DMS53 treated with DMSO at 0.1 percent for 48 hours (cell line): ENCODE data around the gene SCO2.
"Not testable (repeated sequence)": the region's sequence is repeated elsewhere in the genome, so short reads cannot be mapped to it uniquely, and the experiment has no call there.

Experiments
- DNase-seq: peaks from one replicate; lab custom pipeline; 2025; ENCODE audit not compliant: unreplicated experiment; lab: John Stamatoyannopoulos, UW

The SCO2 gene

GRCh38 chr22:50522208-50522805 is 3.1 kb downstream of the SCO2 start:
- no peak for DNase-seq

- DNase-seq, result no peak
Observed at GRCh38 chr22:50521710-50522109, 3.7 kb downstream of the SCO2 start.

GRCh38 chr22:50520826-50521453 is 4.5 kb downstream of the SCO2 start:
- no peak for DNase-seq

DNA sequence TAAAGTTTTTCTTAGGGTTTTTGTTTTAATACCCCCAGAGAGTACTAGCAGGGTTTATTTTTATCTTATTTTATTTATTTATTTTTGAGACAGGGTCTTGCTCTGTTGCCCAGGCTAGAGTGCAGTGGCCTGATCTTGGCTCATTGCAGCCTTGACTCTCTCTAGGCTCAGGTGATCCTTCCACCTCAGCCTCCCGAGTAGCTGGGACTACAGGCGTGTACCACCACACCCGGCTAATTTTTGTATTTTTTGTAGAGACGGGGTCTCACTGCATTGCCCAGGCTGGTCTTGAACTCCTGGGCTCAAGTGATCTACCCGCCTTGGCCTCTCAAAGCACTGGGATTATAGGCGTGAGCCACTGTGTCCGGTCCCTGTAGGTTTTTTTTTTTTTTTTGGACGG is 5.2 kb downstream of the SCO2 start:
- not testable (repeated sequence) for DNase-seq

DNA sequence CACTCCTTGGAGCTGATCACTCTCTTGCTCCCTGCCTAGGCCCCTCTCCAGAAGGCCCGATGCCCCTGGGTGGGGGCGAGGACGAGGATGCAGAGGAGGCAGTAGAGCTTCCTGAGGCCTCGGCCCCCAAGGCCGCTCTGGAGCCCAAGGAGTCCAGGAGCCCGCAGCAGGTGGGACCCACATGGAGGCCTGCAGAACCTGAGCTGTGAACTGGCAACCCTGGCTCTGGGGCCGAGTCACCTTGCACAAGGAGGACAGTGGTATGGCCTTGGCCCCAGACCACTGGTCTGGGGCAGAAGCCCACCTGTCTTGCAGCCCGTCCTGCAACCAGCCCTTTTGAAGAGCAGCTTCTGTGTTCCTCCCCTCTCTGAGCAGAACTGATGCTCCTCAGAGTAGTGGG is 6.2 kb downstream of the SCO2 start:
- no peak for DNase-seq

DNA sequence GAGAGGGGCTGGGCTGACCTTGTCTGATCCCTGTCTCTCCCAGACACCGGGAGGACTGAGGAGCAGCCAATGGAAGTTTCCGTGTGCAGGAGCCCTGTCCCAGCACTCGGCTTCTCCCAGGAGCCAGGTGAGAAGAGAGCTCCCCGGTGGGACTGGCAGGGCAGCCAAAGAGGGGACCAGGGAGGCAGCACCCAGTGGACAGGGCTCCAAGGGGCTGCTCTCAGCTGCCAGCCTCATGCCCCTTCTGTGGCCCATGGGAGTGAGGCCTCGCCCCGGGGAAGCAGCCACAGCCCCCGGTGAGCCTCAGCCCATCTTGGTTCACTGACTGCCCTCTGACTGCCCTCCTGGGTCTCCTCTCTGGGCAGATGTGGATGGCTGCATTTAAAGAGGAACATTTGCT is 6.8 kb downstream of the SCO2 start:
- DNase-seq, result no peak

DNA sequence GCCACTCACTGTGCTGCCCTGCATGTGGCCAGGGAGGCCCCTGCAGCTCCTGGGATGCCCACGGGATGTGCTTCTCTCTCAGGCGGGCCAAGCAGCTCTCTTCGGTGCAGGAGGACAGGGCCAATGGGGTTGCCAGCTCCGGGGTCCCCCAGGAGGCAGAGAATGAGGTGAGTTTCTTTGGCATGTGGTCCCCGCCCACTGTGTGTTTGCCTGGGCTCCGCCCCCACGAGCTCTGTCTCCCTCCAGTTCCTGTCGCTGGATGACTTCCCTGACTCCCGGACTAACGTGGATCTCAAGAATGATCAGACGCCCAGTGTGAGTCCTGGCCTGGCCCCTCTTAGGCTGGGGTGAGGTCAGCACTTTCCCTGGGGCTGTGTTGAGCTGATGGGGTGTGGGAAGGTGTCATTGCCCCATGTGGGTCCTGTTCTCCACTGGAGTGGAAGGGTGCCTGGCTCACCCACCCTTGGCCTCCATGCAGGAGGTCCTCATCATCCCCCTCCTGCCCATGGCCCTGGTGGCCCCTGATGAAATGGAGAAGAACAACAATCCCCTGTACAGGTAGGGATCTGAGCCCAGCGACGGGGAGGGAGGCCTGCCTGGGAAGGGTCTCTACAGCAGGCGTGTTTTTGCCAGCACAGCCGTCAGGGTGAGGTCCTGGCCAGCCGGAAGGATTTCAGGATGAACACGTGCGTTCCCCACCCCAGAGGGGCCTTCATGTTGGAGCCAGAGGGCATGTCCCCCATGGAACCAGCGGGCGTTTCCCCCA is 7.7 kb downstream of the SCO2 start:
- no peak for DNase-seq

GRCh38 chr22:50516891-50517290 is 8.5 kb downstream of the SCO2 start:
- no peak for DNase-seq

GRCh38 chr22:50516068-50516467 is 9.3 kb downstream of the SCO2 start:
- no peak for DNase-seq

- DNase-seq, result no peak
Observed at GRCh38 chr22:50513175-50513574, 12.2 kb downstream of the SCO2 start.

- no peak for DNase-seq
Observed at GRCh38 chr22:50508897-50509296, 16.5 kb downstream of the SCO2 start.

- DNase-seq, result peak; percentile 80
Observed at GRCh38 chr22:50507991-50508884, 17.2 kb downstream of the SCO2 start, which contains the start of gene NCAPH2. TSS of gene NCAPH2 (plus strand) at chr22:50508224. CDS start at chr22:50508338, 114 bp downstream.

DNA sequence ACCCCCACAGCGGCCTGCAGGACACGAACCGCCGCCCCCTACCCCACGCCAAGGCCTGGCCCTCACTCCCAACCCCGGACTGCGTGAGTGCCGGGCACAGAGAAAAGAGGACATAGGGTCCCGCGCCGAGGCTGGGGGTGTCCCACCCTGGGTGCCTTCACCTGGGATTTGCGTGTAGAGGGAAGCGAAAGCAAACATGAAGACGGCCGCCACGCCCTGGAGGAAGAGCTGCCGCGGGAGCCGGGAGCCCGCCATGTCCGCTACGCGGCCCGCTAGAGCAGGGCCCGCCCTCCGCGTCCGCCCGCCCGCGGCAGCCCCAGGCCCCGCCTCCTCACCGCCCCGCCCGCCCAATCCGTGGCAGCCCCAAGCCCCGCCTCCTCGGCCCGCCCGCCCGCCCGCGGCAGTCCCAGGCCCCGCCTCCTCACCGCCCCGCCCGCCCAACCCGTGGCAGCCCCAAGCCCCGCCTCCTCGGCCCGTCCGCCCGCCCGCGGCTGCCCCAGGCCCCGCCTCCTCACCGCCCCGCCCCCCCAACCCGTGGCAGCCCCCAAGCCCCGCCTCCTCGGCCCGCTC is 17.9 kb downstream of the SCO2 start, which contains the start of gene LMF2:
LMF2 (minus strand) TSS at position 282 of the 570 bp plus-strand sequence; CDS start at position 255, 27 bp downstream.
- DNase-seq, result peak; percentile 71

DNA sequence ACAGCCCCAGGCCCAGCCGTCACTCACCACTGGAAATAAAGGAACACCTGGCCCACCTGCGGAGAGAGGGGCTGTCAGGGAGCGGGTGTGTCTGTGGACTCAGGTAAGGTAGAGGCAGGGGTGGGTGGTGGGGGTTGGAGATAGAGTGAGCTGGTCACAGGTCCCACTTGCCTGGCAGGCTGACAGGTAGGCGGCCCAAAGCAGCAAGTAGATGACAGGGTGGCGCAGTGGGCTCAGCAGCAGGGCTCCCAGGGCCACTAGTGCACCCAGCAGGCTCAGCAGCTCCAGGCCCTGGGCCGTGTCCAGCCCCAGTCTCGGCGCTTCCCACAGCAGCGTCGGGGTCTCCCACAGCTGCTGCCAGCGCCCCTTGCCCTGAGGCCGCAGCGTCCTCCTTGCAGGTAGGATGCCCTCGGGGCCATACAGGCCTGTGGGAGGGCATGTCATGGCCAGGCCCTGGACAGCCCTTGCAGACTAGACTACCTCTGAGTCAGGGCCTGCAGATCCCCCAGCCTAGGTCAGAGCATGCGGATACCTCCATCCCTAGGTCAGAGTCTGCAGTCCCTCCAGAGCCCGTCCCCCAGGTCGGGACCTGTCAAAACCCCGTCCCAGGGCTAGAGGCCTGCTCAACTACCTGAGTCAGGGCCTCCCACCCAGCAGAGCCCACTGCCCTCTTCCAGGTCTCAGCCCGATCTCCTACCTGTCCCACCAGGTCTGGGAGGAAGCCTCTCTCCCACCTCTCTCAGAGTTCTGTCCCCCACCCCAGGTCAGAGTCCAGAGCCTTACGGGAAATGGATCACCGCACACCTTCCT is 18.6 kb downstream of the SCO2 start:
- no peak for DNase-seq

DNA sequence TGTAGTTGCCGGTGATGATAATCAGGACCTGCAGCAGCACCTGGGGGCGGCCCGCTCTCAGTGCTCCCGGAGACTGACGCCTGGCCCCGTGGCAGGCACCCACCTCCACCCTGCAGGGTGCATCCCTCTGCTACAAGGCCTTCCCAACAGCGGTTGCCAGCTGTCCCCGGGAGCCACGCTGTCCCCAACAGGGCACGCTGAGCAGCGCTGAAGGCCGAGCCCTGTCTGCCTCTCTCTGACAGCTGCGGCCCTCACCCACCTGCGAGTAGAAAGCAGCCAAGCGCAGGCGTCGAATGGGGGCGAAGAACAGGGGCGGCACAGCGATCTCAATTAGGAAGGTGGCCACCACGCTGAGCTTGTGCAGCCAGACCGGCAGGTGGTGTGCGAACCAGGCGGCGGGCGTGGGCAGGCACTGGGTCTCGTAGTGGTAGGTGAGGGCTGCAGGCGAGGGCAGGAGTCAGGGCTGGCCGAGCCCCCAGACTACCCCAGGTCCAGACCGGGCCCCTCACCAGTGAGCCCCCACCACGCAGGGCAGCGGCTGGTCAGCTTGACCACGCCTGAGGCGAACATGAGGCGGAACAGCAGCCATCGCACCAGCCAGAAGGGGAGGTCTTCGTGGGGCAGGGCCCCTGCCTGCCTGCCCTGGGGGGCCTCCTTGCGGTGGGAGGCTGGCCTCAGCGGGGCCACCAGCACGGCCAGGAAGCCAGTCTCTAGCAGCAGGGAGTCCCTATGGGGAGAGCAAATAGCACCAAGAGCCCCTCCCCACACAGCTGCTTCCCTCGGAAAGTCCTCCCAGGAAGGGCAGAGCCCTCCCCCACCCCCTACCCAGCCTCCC is 19.4 kb downstream of the SCO2 start:
- DNase-seq, result no peak

DNA sequence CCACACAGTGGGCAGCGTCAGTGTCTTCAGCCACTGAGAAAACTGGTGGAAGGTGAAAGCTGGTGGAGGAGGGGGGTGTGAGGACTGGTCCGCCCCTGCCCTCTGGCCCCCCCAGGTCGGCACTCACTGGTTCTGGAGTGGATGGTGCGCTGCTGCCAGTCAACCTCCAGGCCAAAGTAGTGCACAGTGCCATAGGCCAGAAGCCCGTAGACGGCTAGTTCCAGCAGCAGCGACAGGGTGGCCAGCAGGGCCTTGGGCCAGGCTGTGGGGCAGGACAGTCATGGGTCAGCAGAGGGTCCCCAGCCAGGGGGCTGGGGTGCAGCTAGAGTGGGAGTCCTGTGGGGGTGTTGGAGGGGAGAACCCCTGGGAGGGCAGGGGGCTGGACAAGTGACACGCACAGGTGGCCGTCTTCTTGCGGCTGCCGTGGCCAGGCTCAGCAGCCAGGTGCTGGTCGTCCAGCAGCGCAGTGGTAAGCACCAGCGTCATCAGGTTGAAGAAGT is 20.1 kb downstream of the SCO2 start:
- DNase-seq, result no peak

- DNase-seq, result no peak
Observed at GRCh38 chr22:50504369-50505211, 20.8 kb downstream of the SCO2 start.
